Activated CD8-positive, alpha-beta T cell treated with anti-CD3 and anti-CD28 coated beads for 36 hours (primary cell): ENCODE data around the gene CSNK1A1L. TPM values are rescaled to one million over a fixed set of nuclear protein-coding genes. Genes with fewer than 3 reads are reported as not detected.

Experiments used
- ATAC-seq: fragments of 200-7000 bp; cut with Tn5 transposase; one replicate; pipeline ENCODE4 v1.10.0; 2021; ENCODE audit warnings: mild to moderate bottlenecking, moderate library complexity
- CTCF ChIA-PET: fragments of 350-600 bp; sonication (Branson Sonifier 250); formaldehyde crosslinking; loops from one replicate; lab custom pipeline; 2021; ENCODE audit warnings: antibody characterized with exemption; lab: Charles Lee
- POLR2A ChIA-PET: fragments of 350-600 bp; sonication (Branson Sonifier 250); formaldehyde crosslinking; loops from one replicate; lab custom pipeline; 2021; ENCODE audit warnings: antibody characterized with exemption; lab: Charles Lee
- DNase-seq: peaks from one replicate; pipeline ENCODE4 v3.0.0-alpha.2; 2020
- H3K27ac Mint-ChIP-seq: one replicate; pipeline ENCODE4 v1.8.0; 2021; ENCODE audit warnings: mild to moderate bottlenecking, mixed read lengths
- H3K27me3 Mint-ChIP-seq: one replicate; pipeline ENCODE4 v1.8.0; 2021; ENCODE audit warnings: mixed read lengths
- H3K36me3 Mint-ChIP-seq: one replicate; pipeline ENCODE4 v1.8.0; 2021; ENCODE audit warnings: low read depth, mixed read lengths
- H3K4me1 Mint-ChIP-seq: one replicate; pipeline ENCODE4 v1.8.0; 2021; ENCODE audit warnings: low read depth, mixed read lengths
- H3K4me3 Mint-ChIP-seq: one replicate; pipeline ENCODE4 v1.8.0; 2021; ENCODE audit warnings: mild to moderate bottlenecking, moderate library complexity, mixed read lengths
- H3K9me3 Mint-ChIP-seq: one replicate; pipeline ENCODE4 v1.8.0; 2021; ENCODE audit warnings: mixed read lengths
- intact Hi-C: fragments of 100-400 bp; cut with micrococcal nuclease; formaldehyde crosslinking; loops from one replicate; pipeline ENCODE4 v1.10.0; 2022
- total RNA-seq, 2 experiments: library from RNA; stranded (reverse); gene quantifications; one replicate each; pipeline ENCODE4 v1.2.3, GENCODE V29; 2021
- TF ChIP-seq, protein P1 (sequence below): fragments of 200-600 bp; IDR thresholded peaks from one replicate; pipeline ENCODE4 v1.8.0; 2022; ENCODE audit warnings: antibody characterized with exemption, mild to moderate bottlenecking

Gene CSNK1A1L
- total RNA-seq, 2 experiments from 2014 or later, result not detected

DNA sequence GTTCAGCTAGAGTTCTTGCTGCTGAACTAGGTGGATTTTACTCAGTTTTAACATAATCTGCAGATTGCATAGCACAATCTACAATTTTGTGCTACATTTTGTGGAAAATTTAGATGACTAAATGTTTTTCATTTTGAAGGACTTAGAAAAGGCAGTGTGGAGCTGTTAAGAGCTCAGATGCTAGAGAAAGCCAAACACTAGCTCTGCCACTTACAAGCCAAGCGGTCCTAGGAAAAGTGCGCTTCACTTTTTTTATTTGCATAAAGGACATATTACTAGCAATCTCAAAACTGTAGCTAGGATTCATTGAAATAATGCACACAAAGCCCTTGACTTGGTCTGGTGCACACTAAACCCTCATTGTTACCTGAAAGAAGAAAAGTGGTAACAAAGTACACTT lies 8.1 kb upstream of the CSNK1A1L start:
- intact Hi-C loops, result no loop called here
- Mint-ChIP-seq H3K27me3 (peaks cover 6% of the 10 kb centered on the region), H3K27ac (no peak overlapping the region), H3K4me1 (no peaks in the 10 kb centered on the region), H3K4me3 (no peak overlapping the region), H3K36me3 (no peaks in the 10 kb centered on the region), H3K9me3 (no peaks in the 10 kb centered on the region)
- POLR2A ChIA-PET, result no interaction called here
- DNase-seq, result no peak
- CTCF ChIA-PET, result no interaction called here
- ATAC-seq, result no peak
- TF ChIP-seq, protein P1, sequence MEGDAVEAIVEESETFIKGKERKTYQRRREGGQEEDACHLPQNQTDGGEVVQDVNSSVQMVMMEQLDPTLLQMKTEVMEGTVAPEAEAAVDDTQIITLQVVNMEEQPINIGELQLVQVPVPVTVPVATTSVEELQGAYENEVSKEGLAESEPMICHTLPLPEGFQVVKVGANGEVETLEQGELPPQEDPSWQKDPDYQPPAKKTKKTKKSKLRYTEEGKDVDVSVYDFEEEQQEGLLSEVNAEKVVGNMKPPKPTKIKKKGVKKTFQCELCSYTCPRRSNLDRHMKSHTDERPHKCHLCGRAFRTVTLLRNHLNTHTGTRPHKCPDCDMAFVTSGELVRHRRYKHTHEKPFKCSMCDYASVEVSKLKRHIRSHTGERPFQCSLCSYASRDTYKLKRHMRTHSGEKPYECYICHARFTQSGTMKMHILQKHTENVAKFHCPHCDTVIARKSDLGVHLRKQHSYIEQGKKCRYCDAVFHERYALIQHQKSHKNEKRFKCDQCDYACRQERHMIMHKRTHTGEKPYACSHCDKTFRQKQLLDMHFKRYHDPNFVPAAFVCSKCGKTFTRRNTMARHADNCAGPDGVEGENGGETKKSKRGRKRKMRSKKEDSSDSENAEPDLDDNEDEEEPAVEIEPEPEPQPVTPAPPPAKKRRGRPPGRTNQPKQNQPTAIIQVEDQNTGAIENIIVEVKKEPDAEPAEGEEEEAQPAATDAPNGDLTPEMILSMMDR, result no peak

DNA sequence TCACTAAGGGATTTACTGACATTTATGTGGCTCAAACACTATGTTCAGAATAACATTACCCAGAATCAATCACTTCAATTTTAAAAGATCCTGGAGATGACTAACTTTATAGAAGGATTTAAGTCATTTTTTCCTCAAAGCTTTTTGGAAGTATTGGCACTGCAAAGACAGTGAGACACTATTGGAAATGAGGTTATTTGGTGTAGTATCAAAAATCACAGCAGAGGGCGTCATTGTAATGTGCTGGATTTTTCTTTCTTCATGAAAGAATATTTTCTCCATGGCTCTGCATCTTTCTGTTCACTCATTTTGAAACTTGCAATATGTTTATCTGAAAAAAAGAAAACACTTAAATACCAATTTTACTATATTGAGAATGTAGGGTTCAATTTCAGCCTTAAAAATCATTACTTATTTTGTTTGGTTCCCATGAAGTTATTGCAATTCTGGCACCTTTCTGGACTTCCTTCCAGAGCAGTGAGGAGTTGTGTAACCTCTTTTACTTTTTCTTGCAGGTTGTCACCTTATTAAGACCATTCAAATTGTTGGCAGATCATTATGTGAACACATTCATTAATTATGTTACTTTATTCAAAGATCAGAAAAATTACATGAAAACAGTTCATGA lies 3.7 kb upstream of the CSNK1A1L start:
- Mint-ChIP-seq H3K36me3 (no peaks in the 10 kb centered on the region), H3K27ac (no peak overlapping the region), H3K9me3 (no peaks in the 10 kb centered on the region), H3K4me3 (no peak overlapping the region), H3K4me1 (no peaks in the 10 kb centered on the region), H3K27me3 (peaks cover 6% of the 10 kb centered on the region)
- no peak for ATAC-seq
- no peak for DNase-seq
- CTCF ChIA-PET, result interaction anchor here (1.5 kb wide), 1 partner anchor 12 kb away, joined by 4 read pairs; no protein-coding TSS in a partner anchor
- intact Hi-C loops, result no loop called here
- POLR2A ChIA-PET, result no interaction called here
- TF ChIP-seq, protein P1, result peak; percentile 48

DNA sequence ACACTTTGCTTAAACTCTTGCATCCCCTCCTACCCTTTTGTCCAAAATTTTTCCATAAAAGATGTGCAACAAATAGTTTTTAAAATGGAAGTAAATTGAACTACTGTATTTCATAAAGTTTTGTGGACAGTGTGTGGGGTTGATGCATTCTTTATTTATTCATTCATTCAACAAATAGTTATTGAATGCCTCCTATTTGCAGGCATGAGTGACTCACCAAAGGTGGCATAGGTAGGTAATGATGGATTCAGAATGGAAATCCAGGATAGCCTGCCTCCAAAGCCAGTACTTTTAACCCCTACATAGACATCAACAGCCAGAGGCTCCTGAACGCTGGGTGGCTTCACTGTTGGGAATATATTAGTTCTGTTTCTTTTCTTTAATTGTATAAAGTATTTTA lies 2.4 kb upstream of the CSNK1A1L start:
- Mint-ChIP-seq H3K27ac (no peak overlapping the region), H3K4me1 (no peaks in the 10 kb centered on the region), H3K36me3 (no peaks in the 10 kb centered on the region), H3K4me3 (no peak overlapping the region), H3K27me3 (peaks cover 7% of the 10 kb centered on the region), H3K9me3 (no peaks in the 10 kb centered on the region)
- intact Hi-C loops, result no loop called here
- DNase-seq, result no peak
- CTCF ChIA-PET, result interaction anchor here (1.5 kb wide), 1 partner anchor 13 kb away, joined by 4 read pairs; no protein-coding TSS in a partner anchor
- ATAC-seq, result no peak
- POLR2A ChIA-PET, result no interaction called here
- TF ChIP-seq, protein P1, result no peak

DNA sequence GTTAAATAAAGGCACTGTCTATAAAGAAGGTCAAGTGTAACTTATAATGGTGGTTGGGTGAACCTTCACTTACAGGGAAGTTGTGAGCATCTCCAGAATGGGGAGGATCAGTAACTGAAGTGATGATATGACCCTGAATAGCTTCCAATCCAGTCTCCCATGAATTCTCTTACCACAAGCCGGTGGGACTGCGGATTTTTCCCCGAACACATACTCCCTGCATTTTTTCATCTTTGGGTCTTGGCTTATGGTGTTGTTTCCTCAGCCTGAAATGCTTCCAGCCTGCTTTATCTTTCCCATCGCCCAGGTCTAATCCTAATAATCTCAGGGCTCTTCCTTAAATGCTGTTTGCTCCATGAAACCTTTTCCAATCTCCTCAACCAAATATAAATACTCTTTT lies 2.0 kb upstream of the CSNK1A1L start:
- Mint-ChIP-seq H3K27ac (no peak overlapping the region), H3K9me3 (no peaks in the 10 kb centered on the region), H3K36me3 (no peaks in the 10 kb centered on the region), H3K4me1 (no peaks in the 10 kb centered on the region), H3K27me3 (peaks cover 9% of the 10 kb centered on the region), H3K4me3 (no peak overlapping the region)
- intact Hi-C loops, result no loop called here
- no peak for DNase-seq
- ChIA-PET CTCF (interaction anchor here (1.5 kb wide), 1 partner anchor 14 kb away, joined by 4 read pairs; no protein-coding TSS in a partner anchor), POLR2A (no interaction called here)
- TF ChIP-seq, protein P1, result no peak
- no peak for ATAC-seq

DNA sequence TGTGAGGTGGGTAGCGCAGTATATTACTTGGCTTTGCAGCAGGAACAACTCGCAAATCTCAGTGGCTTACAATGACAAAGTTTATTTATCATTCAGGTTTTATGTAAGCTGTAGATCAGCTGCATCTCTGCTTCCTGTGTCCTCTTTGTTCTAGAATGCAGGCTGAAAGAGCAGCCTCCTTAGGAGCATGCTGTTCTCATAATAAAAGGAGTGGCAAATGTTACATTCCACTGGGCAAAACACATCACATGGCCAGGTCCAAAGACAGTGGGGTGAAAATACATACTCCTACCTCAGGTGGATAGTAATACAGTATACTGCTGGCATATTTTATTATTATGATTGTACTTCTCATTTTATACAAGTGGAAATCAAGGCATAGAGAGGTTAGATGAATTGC lies 1.2 kb upstream of the CSNK1A1L start:
- Mint-ChIP-seq H3K27me3 (peaks cover 14% of the 10 kb centered on the region), H3K9me3 (no peaks in the 10 kb centered on the region), H3K4me1 (no peaks in the 10 kb centered on the region), H3K27ac (no peak overlapping the region), H3K36me3 (no peaks in the 10 kb centered on the region), H3K4me3 (no peak overlapping the region)
- TF ChIP-seq, protein P1, result no peak
- DNase-seq, result no peak
- ChIA-PET CTCF (no interaction called here), POLR2A (no interaction called here)
- intact Hi-C loops, result no loop called here
- ATAC-seq, result no peak
